ENCODE data around the gene NOL11.

GRCh38 chr17:67725373-67725791, 7.6 kb downstream of the NOL11 start:
- TF ChIP-seq CTCF (IDR thresholded peaks at IDR 0.05), result no peak
- no peak for TF ChIP-seq EZH2phosphoT487 (IDR thresholded peaks at IDR 0.05)
